GM12865 (cell line): ENCODE data around the gene ANKRD23.

Experiments
- DNase-seq: peaks from one replicate; pipeline ENCODE4 v3.0.0; 2010; ENCODE audit warnings: low read depth
- H3K4me3 ChIP-seq: 2 replicates; pipeline ENCODE4 v1.5.1; 2011; ENCODE audit warnings: mild to moderate bottlenecking, low read depth, low read length, control low read depth
- TF ChIP-seq, protein P1 (sequence below): IDR thresholded peaks from 2 replicates; pipeline ENCODE4 v1.5.1; 2011; ENCODE audit warnings: low read length, control low read depth, low read depth, inconsistent platforms; ENCODE audit not compliant: insufficient read depth; ENCODE audit errors: missing control alignments

ANKRD23 gene

DNA sequence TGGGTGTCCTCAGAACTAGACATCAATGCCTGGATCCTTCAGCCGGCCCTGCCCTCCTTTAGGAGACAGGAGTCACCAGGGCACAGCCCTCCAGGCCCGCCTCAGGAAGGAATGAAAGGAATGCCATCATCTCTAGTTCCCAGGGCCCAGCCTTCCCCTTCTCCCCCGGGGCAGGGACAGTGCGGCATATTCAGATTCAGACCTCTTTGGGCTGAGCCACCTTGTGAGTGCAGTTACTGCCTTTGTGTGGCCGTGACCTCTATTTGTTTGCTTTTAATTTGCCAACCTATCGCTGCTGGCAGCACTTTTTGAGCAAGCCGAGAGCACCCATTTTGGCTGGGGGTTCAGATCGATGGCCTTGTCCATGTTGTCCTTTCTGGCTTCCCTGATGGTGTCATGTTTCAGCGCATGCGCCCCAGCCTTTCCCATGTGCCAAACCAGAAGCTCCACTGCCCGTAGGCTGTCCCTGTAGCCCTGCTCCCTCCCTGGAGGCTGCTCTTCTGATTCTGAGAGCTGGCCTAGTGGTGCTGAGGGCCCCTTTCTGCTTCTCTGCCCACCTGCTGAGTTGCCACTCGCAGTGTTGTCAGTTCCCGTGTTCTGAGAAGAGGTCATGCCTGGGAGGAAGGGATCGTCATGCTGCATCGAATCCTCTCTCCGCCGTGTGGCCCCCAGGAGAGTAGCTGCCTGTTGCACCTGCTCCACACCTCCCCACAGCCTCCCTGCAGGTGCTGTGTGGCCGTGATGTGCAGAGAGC, 10.9 kb downstream of the ANKRD23 start:
- TF ChIP-seq, protein P1, sequence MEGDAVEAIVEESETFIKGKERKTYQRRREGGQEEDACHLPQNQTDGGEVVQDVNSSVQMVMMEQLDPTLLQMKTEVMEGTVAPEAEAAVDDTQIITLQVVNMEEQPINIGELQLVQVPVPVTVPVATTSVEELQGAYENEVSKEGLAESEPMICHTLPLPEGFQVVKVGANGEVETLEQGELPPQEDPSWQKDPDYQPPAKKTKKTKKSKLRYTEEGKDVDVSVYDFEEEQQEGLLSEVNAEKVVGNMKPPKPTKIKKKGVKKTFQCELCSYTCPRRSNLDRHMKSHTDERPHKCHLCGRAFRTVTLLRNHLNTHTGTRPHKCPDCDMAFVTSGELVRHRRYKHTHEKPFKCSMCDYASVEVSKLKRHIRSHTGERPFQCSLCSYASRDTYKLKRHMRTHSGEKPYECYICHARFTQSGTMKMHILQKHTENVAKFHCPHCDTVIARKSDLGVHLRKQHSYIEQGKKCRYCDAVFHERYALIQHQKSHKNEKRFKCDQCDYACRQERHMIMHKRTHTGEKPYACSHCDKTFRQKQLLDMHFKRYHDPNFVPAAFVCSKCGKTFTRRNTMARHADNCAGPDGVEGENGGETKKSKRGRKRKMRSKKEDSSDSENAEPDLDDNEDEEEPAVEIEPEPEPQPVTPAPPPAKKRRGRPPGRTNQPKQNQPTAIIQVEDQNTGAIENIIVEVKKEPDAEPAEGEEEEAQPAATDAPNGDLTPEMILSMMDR = no peak
- DNase-seq = no peak
- H3K4me3 ChIP-seq = no peak overlapping the region

DNA sequence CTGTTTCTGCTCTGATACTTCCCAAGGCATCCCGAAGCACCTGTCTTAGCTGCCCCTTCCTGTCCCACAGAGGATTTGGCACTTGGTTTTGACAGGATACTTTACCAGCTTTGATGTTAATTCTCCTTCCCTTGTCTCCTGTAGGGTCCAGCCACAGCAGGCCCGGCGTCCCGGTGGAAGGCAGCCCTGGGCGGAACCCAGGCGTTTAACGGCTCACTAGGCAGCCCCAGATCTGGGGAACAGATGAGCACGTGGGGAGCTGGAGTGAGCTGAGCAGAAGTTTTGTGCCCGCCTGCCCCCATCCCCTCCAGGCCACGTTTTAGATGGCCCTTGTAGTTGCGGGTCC, 11.4 kb downstream of the ANKRD23 start:
- TF ChIP-seq, protein P1 = no peak
- no peak for DNase-seq
- no peak overlapping the region for H3K4me3 ChIP-seq

- no peak overlapping the region for H3K4me3 ChIP-seq
- no peak for DNase-seq
- TF ChIP-seq, protein P1 = no peak
Observed at GRCh38 chr2:96831679-96832078, 12.1 kb downstream of the ANKRD23 start.

- TF ChIP-seq, protein P1 = no peak
- no peak for DNase-seq
- H3K4me3 ChIP-seq = no peak overlapping the region
Observed at GRCh38 chr2:96830044-96830562, 13.7 kb downstream of the ANKRD23 start.

DNA sequence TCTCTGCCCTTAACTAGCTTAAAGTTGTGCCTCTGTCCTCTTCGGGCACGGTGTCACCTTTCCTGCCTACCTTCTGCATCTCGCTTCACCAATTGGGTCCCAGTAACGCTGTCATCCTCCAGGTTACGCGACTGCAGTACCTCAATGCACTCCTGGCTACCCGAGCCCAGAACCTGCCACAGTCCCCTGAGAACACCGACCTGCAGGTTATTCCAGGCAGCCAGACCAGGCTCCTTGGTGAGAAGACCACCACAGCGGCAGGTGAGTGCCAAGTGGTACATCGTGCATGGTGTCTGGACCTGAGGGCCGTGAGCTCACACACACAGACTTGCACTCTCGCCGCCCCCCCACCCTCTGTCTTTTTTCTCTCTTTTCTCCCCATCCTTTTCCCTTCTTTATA, 14.9 kb downstream of the ANKRD23 start:
- no peak overlapping the region for H3K4me3 ChIP-seq
- DNase-seq = no peak
- TF ChIP-seq, protein P1 = no peak

GRCh38 chr2:96828436-96828835, 15.4 kb downstream of the ANKRD23 start:
- no peak overlapping the region for H3K4me3 ChIP-seq
- TF ChIP-seq, protein P1 = no peak
- no peak for DNase-seq
